HL-60 (cell line): ENCODE measurements around the gene CMC1.
A peak's percentile ranks its signal among the peaks of the same experiment; 100 is the strongest.

ENCODE experiments used
- DNase-seq, 2 experiments: peaks; one replicate each; pipeline ENCODE4 v3.0.0-alpha.2; 2010 to 2020; ENCODE audit warnings: low read depth in 1 of 2, low spot score in 1 of 2
- H3K27ac ChIP-seq: fragments of 250-450 bp; sonication (Bioruptor Pico); replicated peaks from 2 replicates; pipeline ENCODE4 v1.5.1; 2020; ENCODE audit warnings: mild to moderate bottlenecking, moderate library complexity
- H3K27me3 ChIP-seq: fragments of 250-450 bp; sonication (Bioruptor Pico); 2 replicates; pipeline ENCODE4 v1.5.1; 2021; ENCODE audit warnings: mild to moderate bottlenecking, moderate library complexity; ENCODE audit not compliant: insufficient read depth, poor library complexity, severe bottlenecking
- H3K4me3 ChIP-seq: replicated peaks from 2 replicates; pipeline ENCODE4 v1.5.1; 2011; ENCODE audit warnings: mild to moderate bottlenecking, control low read depth, low read length; ENCODE audit not compliant: insufficient read depth
- CTCF ChIP-seq: IDR thresholded peaks from one replicate; pipeline ENCODE4 v1.5.1; 2011; ENCODE audit warnings: low read length, control low read depth, inconsistent platforms; ENCODE audit not compliant: insufficient read depth
- GABPA ChIP-seq: IDR thresholded peaks from 2 replicates; pipeline ENCODE4 v1.6.1; 2012; ENCODE audit warnings: low read depth
- POLR2AphosphoS5 ChIP-seq: IDR thresholded peaks from 2 replicates; pipeline ENCODE4 v1.6.1; 2012; ENCODE audit warnings: low read depth
- REST ChIP-seq: IDR thresholded peaks from 2 replicates; pipeline ENCODE4 v1.6.1; 2012; ENCODE audit warnings: low read depth; ENCODE audit not compliant: insufficient replicate concordance
- SPI1 ChIP-seq: IDR thresholded peaks from 2 replicates; pipeline ENCODE4 v1.6.1; 2012; ENCODE audit warnings: low read depth, mild to moderate bottlenecking, borderline replicate concordance

The CMC1 gene

GRCh38 chr3:28301688-28302087, 60.3 kb downstream of the CMC1 start:
- Histone ChIP-seq H3K27ac (no peak overlapping the region), H3K4me3 (no peak overlapping the region), H3K27me3 (no peaks in the 10 kb centered on the region)
- DNase-seq = no peak
- no peak for TF ChIP-seq REST
- TF ChIP-seq CTCF = no peak
- no peak for TF ChIP-seq SPI1
- no peak for TF ChIP-seq GABPA
- no peak for TF ChIP-seq POLR2AphosphoS5

GRCh38 chr3:28308196-28308595, 66.8 kb downstream of the CMC1 start:
- no peak for TF ChIP-seq CTCF
- no peak for TF ChIP-seq GABPA
- no peak for TF ChIP-seq SPI1
- TF ChIP-seq POLR2AphosphoS5 = no peak
- TF ChIP-seq REST = no peak
- peak overlapping the region; percentile 52 for H3K27ac ChIP-seq
- peak in 1 of 2 experiments; percentile 74 for DNase-seq
- no peak overlapping the region for H3K4me3 ChIP-seq
- H3K27me3 ChIP-seq = no peaks in the 10 kb centered on the region

- no peak for DNase-seq
- H3K4me3 ChIP-seq = no peak overlapping the region
- no peak overlapping the region for H3K27ac ChIP-seq
- no peaks in the 10 kb centered on the region for H3K27me3 ChIP-seq
- no peak for TF ChIP-seq GABPA
- TF ChIP-seq SPI1 = no peak
- TF ChIP-seq CTCF = no peak
- TF ChIP-seq REST = no peak
- no peak for TF ChIP-seq POLR2AphosphoS5
Observed at GRCh38 chr3:28315711-28316110, 74.3 kb downstream of the CMC1 start.
